ENCODE data around the gene C4orf50. TPM values are rescaled to one million over a fixed set of nuclear protein-coding genes. Genes with fewer than 3 reads are reported as not detected.

The C4orf50 gene
- total RNA-seq (ENCODE audit: low replicate concordance), result 0.08 TPM in 1 of 2 replicates, not detected in the other

DNA sequence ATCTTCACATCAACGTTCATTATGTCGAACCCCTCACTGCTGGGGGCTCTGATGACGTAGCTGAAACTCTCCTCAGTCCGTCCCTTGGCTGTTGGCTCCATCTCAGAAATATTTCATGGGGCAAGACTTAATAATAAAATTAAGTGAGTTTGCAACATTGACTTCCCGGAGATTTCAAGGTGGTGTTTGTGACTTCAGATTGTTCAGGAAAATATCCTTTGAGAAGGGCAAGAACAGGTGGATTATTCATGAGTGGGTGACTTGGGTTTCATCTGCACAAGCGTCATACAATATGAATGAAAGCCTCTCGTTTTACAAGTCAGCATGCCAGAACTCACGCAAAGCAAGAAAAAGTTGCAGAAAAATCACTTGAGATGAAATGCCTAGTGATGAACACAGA, at the start of gene C4orf50:
C4orf50 (minus strand) TSS at position 101 of the 400 bp plus-strand sequence.
- H3K4me3 ChIP-seq (ENCODE audit: low read depth, low read length), result no peak within 1 kb of the TSS
- no peak for DNase-seq (ENCODE audit: low read depth)
- TF ChIP-seq, protein P1, sequence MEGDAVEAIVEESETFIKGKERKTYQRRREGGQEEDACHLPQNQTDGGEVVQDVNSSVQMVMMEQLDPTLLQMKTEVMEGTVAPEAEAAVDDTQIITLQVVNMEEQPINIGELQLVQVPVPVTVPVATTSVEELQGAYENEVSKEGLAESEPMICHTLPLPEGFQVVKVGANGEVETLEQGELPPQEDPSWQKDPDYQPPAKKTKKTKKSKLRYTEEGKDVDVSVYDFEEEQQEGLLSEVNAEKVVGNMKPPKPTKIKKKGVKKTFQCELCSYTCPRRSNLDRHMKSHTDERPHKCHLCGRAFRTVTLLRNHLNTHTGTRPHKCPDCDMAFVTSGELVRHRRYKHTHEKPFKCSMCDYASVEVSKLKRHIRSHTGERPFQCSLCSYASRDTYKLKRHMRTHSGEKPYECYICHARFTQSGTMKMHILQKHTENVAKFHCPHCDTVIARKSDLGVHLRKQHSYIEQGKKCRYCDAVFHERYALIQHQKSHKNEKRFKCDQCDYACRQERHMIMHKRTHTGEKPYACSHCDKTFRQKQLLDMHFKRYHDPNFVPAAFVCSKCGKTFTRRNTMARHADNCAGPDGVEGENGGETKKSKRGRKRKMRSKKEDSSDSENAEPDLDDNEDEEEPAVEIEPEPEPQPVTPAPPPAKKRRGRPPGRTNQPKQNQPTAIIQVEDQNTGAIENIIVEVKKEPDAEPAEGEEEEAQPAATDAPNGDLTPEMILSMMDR (IDR thresholded peaks at IDR 0.05; ENCODE audit: insufficient read depth, low read length), result no peak

DNA sequence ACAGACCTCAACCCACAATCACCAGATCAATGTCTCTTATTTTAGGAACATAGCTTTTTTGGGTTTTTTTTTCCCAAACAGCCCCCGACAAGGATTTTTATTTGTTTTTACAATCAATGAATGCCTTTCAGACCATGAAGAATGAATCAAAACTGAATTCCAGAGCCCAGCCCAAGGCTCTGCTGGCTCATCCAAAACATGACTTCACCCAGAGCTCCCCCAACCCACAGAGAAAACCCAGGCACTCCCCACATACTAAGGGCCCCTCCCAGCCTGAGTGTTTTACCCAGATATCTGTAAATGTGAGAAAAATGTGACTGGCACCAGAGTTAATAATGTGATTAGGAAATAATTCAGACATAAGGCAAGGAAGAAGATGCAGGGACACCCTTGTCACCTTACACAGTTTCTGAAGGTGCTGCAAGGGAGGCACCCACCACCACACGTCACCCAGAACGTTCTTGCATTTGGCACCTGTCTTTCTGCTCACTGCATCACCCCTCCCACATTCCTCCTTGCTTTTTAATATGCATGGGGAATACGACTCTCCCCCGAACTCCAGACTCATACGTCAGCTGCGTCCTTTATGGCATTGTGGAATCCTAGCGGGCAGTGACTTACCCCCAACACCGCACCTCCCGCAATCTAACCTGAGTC, 47.8 kb upstream of the C4orf50 start:
- no peak for DNase-seq (ENCODE audit: low read depth)
- no peak overlapping the region for H3K4me3 ChIP-seq (ENCODE audit: low read depth, low read length)
- TF ChIP-seq, protein P1 (IDR thresholded peaks at IDR 0.05; ENCODE audit: insufficient read depth, low read length), result no peak

DNA sequence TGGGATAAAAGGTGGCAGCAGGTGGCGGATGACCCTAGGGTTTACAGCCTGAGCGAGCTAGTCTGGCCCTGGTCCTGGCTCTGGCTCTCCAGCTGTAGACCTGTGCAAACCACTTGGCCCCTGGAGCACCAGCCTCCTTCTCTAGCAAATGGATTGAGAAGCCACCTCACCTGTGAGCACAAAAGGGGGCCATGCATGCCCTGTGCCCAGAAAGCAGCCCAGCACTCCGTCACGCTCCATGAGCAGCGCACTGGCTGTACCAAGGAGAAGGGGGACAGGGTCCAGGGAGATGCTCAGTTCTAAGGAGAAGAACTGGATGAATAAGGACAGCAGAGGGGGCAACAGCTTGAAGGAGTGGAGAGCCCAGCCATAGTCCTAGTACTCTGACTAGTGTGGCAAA, 46.9 kb upstream of the C4orf50 start:
- TF ChIP-seq, protein P1 (IDR thresholded peaks at IDR 0.05; ENCODE audit: insufficient read depth, low read length), result no peak
- H3K4me3 ChIP-seq (ENCODE audit: low read depth, low read length), result no peak overlapping the region
- no peak for DNase-seq (ENCODE audit: low read depth)

DNA sequence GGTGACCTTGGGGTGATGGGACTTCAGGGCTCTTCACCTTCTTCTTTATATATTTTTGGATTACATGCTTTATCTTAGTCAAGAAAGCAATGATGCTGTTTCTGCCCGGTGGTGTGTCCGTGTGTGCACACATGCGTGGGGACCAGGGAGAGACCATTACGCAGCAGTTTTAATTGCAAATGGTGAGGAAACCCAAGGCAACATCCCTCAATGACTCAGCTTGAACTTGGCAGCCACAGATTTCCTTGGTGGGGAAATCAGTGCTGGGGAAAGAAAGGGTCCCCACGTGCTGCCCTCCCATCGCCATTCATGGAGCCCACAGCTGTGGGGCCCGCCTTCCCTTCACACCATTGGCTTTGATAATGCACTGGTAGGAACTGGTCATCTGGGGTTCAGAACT, 46.2 kb upstream of the C4orf50 start:
- no peak for DNase-seq (ENCODE audit: low read depth)
- TF ChIP-seq, protein P1 (IDR thresholded peaks at IDR 0.05; ENCODE audit: insufficient read depth, low read length), result no peak
- no peak overlapping the region for H3K4me3 ChIP-seq (ENCODE audit: low read depth, low read length)

DNA sequence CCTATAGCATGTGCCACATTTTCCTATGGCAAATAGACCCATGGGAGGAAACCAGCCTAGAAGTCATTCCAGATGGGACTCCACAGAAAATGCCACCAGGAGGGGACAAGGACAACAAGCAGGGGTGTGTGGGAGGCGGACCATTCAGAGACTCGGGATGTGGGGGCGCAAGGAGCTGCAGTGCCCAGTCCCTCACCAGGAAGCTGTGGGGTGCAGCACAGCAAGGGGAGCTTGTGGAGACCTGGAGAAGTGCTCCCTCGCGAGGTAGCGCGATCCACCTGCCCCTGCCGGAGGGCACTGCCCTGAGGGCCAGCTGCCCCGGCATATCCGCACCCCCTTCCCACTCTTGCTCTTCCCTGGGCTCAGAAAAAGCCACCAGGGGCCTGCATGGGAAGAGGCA, 45.5 kb upstream of the C4orf50 start:
- DNase-seq (ENCODE audit: low read depth), result no peak
- H3K4me3 ChIP-seq (ENCODE audit: low read depth, low read length), result no peak overlapping the region
- TF ChIP-seq, protein P1 (IDR thresholded peaks at IDR 0.05; ENCODE audit: insufficient read depth, low read length), result no peak

DNA sequence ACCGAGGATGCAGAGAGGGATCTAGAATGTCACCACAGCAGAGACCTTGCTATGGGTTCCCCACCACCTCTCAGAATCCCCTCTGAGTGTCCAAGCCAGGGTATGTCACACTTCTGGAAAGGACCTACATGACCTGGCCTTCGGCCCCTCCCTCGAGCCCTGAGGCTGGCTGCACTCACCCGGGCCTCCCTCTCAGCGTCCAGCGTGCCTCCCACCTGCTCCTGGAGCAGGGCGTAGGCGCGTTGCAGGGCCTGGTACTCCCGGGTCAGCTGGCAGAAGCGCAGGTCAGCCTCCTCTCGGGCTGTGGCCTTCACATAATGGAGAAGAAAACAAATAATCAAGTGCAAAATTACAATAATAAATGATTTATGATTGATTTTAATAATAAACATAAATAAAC, 43.9 kb upstream of the C4orf50 start:
- TF ChIP-seq, protein P1 (IDR thresholded peaks at IDR 0.05; ENCODE audit: insufficient read depth, low read length), result no peak
- no peak overlapping the region for H3K4me3 ChIP-seq (ENCODE audit: low read depth, low read length)
- no peak for DNase-seq (ENCODE audit: low read depth)

DNA sequence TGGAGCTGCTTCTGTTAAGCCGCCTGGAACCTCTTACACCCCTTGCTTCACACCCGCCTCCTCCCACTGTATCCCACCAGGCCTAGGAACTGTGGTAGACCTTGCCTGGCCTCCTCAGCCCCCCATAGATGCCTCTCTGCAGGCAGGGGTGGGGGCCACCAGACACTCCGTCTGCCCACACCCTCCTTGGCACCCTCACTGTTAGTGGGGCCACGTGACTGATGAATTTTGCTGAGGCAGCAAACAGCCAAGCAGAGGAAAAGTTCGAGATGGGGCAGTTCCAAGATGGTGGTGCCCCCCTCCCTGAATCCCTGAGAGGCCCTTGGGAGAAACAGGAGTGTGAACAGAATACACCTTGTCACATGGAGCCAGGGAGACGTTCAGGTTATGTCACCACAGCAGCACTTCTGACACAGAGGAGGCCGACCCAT, 41.2 kb upstream of the C4orf50 start:
- TF ChIP-seq, protein P1 (IDR thresholded peaks at IDR 0.05; ENCODE audit: insufficient read depth, low read length), result no peak
- DNase-seq (ENCODE audit: low read depth), result no peak
- no peak overlapping the region for H3K4me3 ChIP-seq (ENCODE audit: low read depth, low read length)
